HCT116 (cell line): Measurements from ENCODE around the gene COL2A1. TPM values are rescaled to one million over a fixed set of nuclear protein-coding genes. Genes with fewer than 3 reads are reported as not detected.
"Not testable (repeated sequence)": the region's sequence is repeated elsewhere in the genome, so short reads cannot be mapped to it uniquely, and the experiment has no call there.

Experiments used
- ATAC-seq: fragments of 200-7000 bp; cut with Tn5 transposase; 2 replicates; pipeline ENCODE4 v1.9.1; 2020; ENCODE audit warnings: mild to moderate bottlenecking, moderate library complexity
- BruUV-seq: library from RNA; stranded (reverse); fragments of 400-500 nt; replicated peaks from 2 replicates; lab custom pipeline; 2021; lab: Mats Ljungman, UMichigan
- CTCF ChIA-PET: fragments of 300-600 bp; sonication (Branson Sonifier 250); formaldehyde crosslinking; loops from one replicate; lab custom pipeline; 2021; ENCODE audit warnings: antibody characterized with exemption; lab: Charles Lee
- POLR2A ChIA-PET: fragments of 300-600, 350-600 bp; sonication (Branson Sonifier 250); formaldehyde crosslinking; loops from one replicate; lab custom pipeline; 2021; ENCODE audit warnings: antibody characterized with exemption; lab: Charles Lee
- RAD21 ChIA-PET, 2 experiments: fragments of 300-600 bp; sonication (Branson Sonifier 250); formaldehyde crosslinking; loops; one replicate each; lab custom pipeline; 2023; ENCODE audit warnings: low total read pairs in 2 of 2; ENCODE audit not compliant: uncharacterized antibody in 2 of 2, unreplicated experiment in 2 of 2, low non-redundant PET in 1 of 2; lab: Charles Lee
- DNase-seq: peaks from one replicate; pipeline ENCODE4 v3.0.0-alpha.2; 2010; ENCODE audit warnings: low read depth, low spot score
- H2AFZ ChIP-seq: fragments of 200-600 bp; shearing (Covaris generic), sonication (generic); 2 replicates; pipeline ENCODE4 v1.6.1; 2017; ENCODE audit warnings: low read depth, mixed run types, mixed read lengths, antibody characterized with exemption, low read length; ENCODE audit not compliant: poor library complexity, severe bottlenecking
- H3K27ac ChIP-seq: 2 replicates; pipeline ENCODE4 v1.5.1; 2012; ENCODE audit warnings: low read depth, low read length
- H3K27me3 ChIP-seq: fragments of 200-600 bp; sonication (generic); 2 replicates; pipeline ENCODE4 v1.6.1; 2016; ENCODE audit warnings: mixed run types, low read length, mixed read lengths; ENCODE audit not compliant: insufficient read depth
- H3K36me3 ChIP-seq, 2 experiments: fragments of 200-500 bp in 1 of 2; fragments of 200-600 bp in 1 of 2; sonication (Bioruptor generic) in 1 of 2; sonication (generic) in 1 of 2; 2 replicates each; pipeline versions ENCODE4 v1.5.1 to v1.6.1; 2014 to 2016; ENCODE audit warnings: low read length in 2 of 2, inconsistent platforms in 1 of 2, mixed read lengths in 1 of 2, mixed run types in 1 of 2; ENCODE audit not compliant: insufficient read depth in 2 of 2, control insufficient read depth in 1 of 2
- H3K4me1 ChIP-seq, 2 experiments: fragments of 200-600 bp in 1 of 2; sonication (generic) in 1 of 2; 2 replicates each; pipeline versions ENCODE4 v1.5.1 to v1.6.1; 2012 to 2017; ENCODE audit warnings: low read length in 2 of 2, inconsistent platforms in 1 of 2, mild to moderate bottlenecking in 1 of 2, mixed read lengths in 1 of 2, mixed run types in 1 of 2, moderate library complexity in 1 of 2; ENCODE audit not compliant: insufficient read depth in 2 of 2, control insufficient read depth in 1 of 2
- H3K4me2 ChIP-seq: fragments of 200-600 bp; sonication (generic); 2 replicates; pipeline ENCODE4 v1.6.1; 2017; ENCODE audit warnings: mixed run types, low read length, mixed read lengths
- H3K4me3 ChIP-seq, 2 experiments: fragments of 200-600 bp in 1 of 2; sonication (generic) in 1 of 2; replicated peaks in 1 of 2; 2 replicates each; pipeline ENCODE4 v1.5.1; 2011 to 2016; ENCODE audit warnings: low read length in 2 of 2, control low read depth in 1 of 2, low read depth in 1 of 2, mild to moderate bottlenecking in 1 of 2, mixed read lengths in 1 of 2, mixed run types in 1 of 2
- H3K79me2 ChIP-seq: fragments of 200-600 bp; sonication (generic); 2 replicates; pipeline ENCODE4 v1.6.1; 2017; ENCODE audit warnings: mild to moderate bottlenecking, mixed run types, low read length, moderate library complexity, mixed read lengths; ENCODE audit not compliant: insufficient read depth
- H3K9ac ChIP-seq: fragments of 200-600 bp; sonication (generic); 2 replicates; pipeline ENCODE4 v1.6.1; 2016; ENCODE audit warnings: low read length, mixed read lengths
- H3K9me2 ChIP-seq: fragments of 200-600 bp; sonication (generic), shearing (Covaris generic); 2 replicates; pipeline ENCODE4 v1.6.1; 2017; ENCODE audit warnings: mixed run types, mild to moderate bottlenecking, moderate library complexity; ENCODE audit not compliant: insufficient read depth
- H3K9me3 ChIP-seq, 2 experiments: fragments of 200-500 bp in 1 of 2; fragments of 200-600 bp in 1 of 2; sonication (Bioruptor generic) in 1 of 2; sonication (generic) in 1 of 2; 2 replicates each; pipeline ENCODE4 v1.6.1; 2014 to 2017; ENCODE audit warnings: low read length in 2 of 2, mixed read lengths in 2 of 2, inconsistent platforms in 1 of 2, low read depth in 1 of 2, mild to moderate bottlenecking in 1 of 2, mixed run types in 1 of 2, moderate library complexity in 1 of 2; ENCODE audit not compliant: control insufficient read depth in 1 of 2, insufficient read depth in 1 of 2
- H4K20me1 ChIP-seq: fragments of 200-600 bp; sonication (generic), shearing (Covaris generic); 2 replicates; pipeline ENCODE4 v1.6.1; 2017; ENCODE audit warnings: mixed run types, mild to moderate bottlenecking, moderate library complexity; ENCODE audit not compliant: insufficient read depth
- CBX3 ChIP-seq: IDR thresholded peaks from 2 replicates; pipeline ENCODE4 v1.6.1; 2012; ENCODE audit warnings: low read depth
- CEBPB ChIP-seq: IDR thresholded peaks from 2 replicates; pipeline ENCODE4 v1.6.1; 2012; ENCODE audit warnings: low read depth
- EGR1 ChIP-seq: IDR thresholded peaks from 2 replicates; pipeline ENCODE4 v1.6.1; 2012; ENCODE audit warnings: low read depth
- EZH2 ChIP-seq: fragments of 200-600 bp; sonication (generic); IDR thresholded peaks from 2 replicates; pipeline ENCODE4 v1.6.1; 2017; ENCODE audit warnings: antibody characterized with exemption, mixed run types
- FOSL1 ChIP-seq: IDR thresholded peaks from 2 replicates; pipeline ENCODE4 v1.6.1; 2012; ENCODE audit warnings: low read depth
- JUND ChIP-seq: IDR thresholded peaks from 2 replicates; pipeline ENCODE4 v1.6.1; 2012
- POLR2AphosphoS5 ChIP-seq: IDR thresholded peaks from 2 replicates; pipeline ENCODE4 v1.6.1; 2011; ENCODE audit warnings: mild to moderate bottlenecking, low read depth, low read length, moderate library complexity
- RAD21 ChIP-seq: IDR thresholded peaks from 2 replicates; pipeline ENCODE4 v1.6.1; 2012; ENCODE audit warnings: low read depth, mild to moderate bottlenecking
- SIN3A ChIP-seq: IDR thresholded peaks from 2 replicates; pipeline ENCODE4 v1.6.1; 2012; ENCODE audit warnings: low read depth
- SP1 ChIP-seq: IDR thresholded peaks from 2 replicates; pipeline ENCODE4 v1.6.1; 2012; ENCODE audit warnings: low read depth
- SRF ChIP-seq: IDR thresholded peaks from 2 replicates; pipeline ENCODE4 v1.6.1; 2012; ENCODE audit warnings: low read depth
- TCF7L2 ChIP-seq: IDR thresholded peaks from 2 replicates; pipeline ENCODE4 v1.7.0; 2011; ENCODE audit warnings: borderline replicate concordance, inconsistent platforms; ENCODE audit not compliant: insufficient read depth, insufficient read length; ENCODE audit errors: extremely low read depth
- YY1 ChIP-seq: IDR thresholded peaks from 2 replicates; pipeline ENCODE4 v1.6.1; 2011; ENCODE audit warnings: low read length, low read depth, moderate library complexity, mild to moderate bottlenecking; ENCODE audit not compliant: insufficient replicate concordance; ENCODE audit errors: extremely low read depth
- ZFX ChIP-seq: fragments of 450-650 bp; IDR thresholded peaks from 2 replicates; pipeline ENCODE4 v1.6.1; 2017
- ZNF274 ChIP-seq: fragments of 200-500 bp; sonication (Bioruptor generic); IDR thresholded peaks from 2 replicates; pipeline ENCODE4 v1.6.1; 2014; ENCODE audit warnings: mild to moderate bottlenecking, low read depth, low read length, inconsistent platforms
- intact Hi-C: fragments of 100-400 bp; cut with micrococcal nuclease; formaldehyde crosslinking; loops from 2 replicates; pipeline ENCODE4 v1.10.0; 2022
- total RNA-seq: library from RNA; stranded (reverse); gene quantifications from one replicate; pipeline ENCODE4 v1.2.1, GENCODE V29; 2021; ENCODE audit not compliant: unreplicated experiment
- TF ChIP-seq, protein P1 (sequence below): IDR thresholded peaks from 2 replicates; pipeline ENCODE4 v1.6.1; 2012
- TF ChIP-seq, protein P2 (sequence below): IDR thresholded peaks from 2 replicates; pipeline ENCODE4 v1.6.1; 2012

The COL2A1 gene
- total RNA-seq, 1 experiment from 2014 or later = 0.22 TPM

DNA sequence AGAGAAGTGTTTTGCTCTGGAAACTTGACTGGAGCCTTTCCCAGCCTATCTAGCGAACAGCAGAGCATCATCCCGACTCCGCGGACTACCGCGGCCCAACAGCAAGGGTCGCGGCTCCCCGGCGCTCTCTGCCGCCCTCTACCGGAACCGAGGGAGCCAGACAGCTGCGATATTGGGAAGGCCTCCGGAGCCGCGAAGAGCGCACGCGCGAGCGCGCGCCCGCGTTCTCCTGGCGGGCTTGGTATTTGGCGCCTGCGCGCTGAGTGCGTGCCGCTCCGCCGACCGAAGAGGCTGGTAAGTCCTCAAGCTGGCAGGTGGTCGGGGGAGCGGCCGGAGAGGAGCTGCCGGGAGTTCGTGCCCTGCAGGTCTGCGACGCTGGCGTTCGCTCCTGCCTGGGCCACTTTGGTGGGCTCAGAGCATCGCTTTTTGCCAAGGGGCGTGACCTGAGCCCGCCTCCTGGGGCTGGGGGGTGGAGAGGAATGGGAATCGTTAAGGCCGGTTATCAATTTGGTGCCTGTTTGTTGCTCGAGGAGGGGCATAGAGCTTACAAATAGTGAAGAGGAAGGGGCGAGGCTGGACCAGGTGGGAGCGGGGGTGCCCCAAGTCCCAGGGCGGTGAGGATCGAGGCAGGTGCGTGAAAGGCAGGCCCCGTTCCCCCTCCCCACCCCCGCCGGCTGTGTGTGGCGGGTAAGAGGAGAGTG lies 40.8 kb downstream of the COL2A1 start, which contains the start of gene TMEM106C (continued):
- TF ChIP-seq EGR1 (no peak), ZNF274 (no peak), FOSL1 (no peak), EZH2 (no peak), ZFX (peak; percentile 56; the same call in 1 of the 2 replicates)
- TF ChIP-seq, all 23 proteins: peak for 8

DNA sequence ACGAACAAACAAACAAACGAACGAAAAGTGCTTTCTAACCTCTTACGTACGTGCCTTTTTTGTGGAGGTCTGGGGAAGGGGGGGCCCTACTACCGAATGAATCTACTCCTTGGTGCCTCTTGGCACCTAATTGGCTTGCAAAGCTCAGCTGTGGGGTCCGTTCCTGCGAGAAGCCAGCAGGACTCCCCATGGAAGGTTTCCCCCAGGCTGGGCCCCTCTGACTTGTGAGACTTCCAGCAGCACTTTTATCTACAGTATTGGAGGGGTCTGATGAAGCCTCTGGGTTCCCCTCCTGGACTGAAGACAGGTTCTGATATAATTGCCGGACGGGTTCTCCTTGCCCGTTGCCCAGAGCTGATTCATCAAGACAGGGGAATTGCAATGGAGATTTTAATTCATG lies 42.1 kb downstream of the COL2A1 start:
- H3K36me3 ChIP-seq = peaks cover 13 to 15% of the 10 kb centered on the region in 2 experiments; a peak in 3 of 4 replicates
- H3K9me2 ChIP-seq = no peaks in the 10 kb centered on the region
- intact Hi-C loops = loop anchor here (2.0 to 5.0 kb wide), 3 partner anchors 57 to 225 kb away; partner anchors contain the start of gene VDR
- no peak for DNase-seq
- no peak overlapping the region for H3K4me3 ChIP-seq
- ChIA-PET RAD21 (no interaction called here), POLR2A (no interaction called here), CTCF (interaction anchor here (1.6 kb wide), 1 partner anchor 57 kb away, joined by 6 read pairs; the partner anchor contains the start of gene VDR)
- BruUV-seq = no TSS peak
- H3K27me3 ChIP-seq = no peaks in the 10 kb centered on the region
- TF ChIP-seq CEBPB (no peak), SP1 (no peak), POLR2AphosphoS5 (no peak), EGR1 (no peak), TCF7L2 (no peak), RAD21 (no peak), CBX3 (no peak), YY1 (no peak), SIN3A (no peak), JUND (no peak), ZNF274 (no peak), SRF (no peak), FOSL1 (no peak), EZH2 (no peak)
- TF ChIP-seq, protein P1, sequence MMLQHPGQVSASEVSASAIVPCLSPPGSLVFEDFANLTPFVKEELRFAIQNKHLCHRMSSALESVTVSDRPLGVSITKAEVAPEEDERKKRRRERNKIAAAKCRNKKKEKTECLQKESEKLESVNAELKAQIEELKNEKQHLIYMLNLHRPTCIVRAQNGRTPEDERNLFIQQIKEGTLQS = no peak
- TF ChIP-seq, protein P2, sequence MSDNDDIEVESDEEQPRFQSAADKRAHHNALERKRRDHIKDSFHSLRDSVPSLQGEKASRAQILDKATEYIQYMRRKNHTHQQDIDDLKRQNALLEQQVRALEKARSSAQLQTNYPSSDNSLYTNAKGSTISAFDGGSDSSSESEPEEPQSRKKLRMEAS = no peak
- no peak overlapping the region for H2AFZ ChIP-seq
- no peak overlapping the region for H3K4me2 ChIP-seq
- H3K4me1 ChIP-seq = peaks cover 3 to 13% of the 10 kb centered on the region in 2 experiments; a peak in 3 of 4 replicates
- no peaks in the 10 kb centered on the region for H3K79me2 ChIP-seq
- H3K9me3 ChIP-seq = no peaks in the 10 kb centered on the region
- no peak overlapping the region for H3K27ac ChIP-seq
- no peaks in the 10 kb centered on the region for H4K20me1 ChIP-seq
- no peak overlapping the region for H3K9ac ChIP-seq
- no peak for ATAC-seq

DNA sequence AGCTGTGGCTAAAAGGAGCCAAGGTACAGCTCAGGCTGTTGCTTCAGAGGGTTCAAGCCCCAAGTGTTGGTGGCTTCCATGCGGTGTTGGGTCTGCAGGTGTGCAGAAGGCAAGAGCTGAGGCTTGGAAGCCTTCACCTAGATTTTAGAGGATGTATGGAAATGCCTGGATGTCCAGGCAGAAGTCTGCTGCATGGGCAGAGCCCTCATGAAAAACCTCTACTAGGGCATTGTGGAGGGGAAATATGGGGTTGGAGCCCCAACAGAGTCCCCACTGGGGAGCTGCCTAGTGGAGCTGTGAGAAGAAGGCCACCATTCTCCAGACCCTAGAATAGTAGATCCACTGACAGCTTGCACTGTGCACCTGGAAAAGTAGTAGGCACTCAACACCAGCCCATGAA lies 46.6 kb downstream of the COL2A1 start:
- intact Hi-C loops, H3K27me3 ChIP-seq, H2AFZ ChIP-seq, POLR2A ChIA-PET, DNase-seq, H3K9me3 ChIP-seq, RAD21 ChIA-PET, H4K20me1 ChIP-seq, H3K4me2 ChIP-seq, H3K79me2 ChIP-seq, H3K9me2 ChIP-seq, ATAC-seq, H3K36me3 ChIP-seq, H3K9ac ChIP-seq, H3K27ac ChIP-seq, H3K4me3 ChIP-seq, BruUV-seq: not testable (repeated sequence)
- H3K4me1 ChIP-seq = peaks cover 8 to 16% of the 10 kb centered on the region in 2 experiments; a peak in 3 of 4 replicates
- CTCF ChIA-PET = interaction anchor here (1.2 kb wide), 1 partner anchor 8 kb away, joined by 3 read pairs; no protein-coding TSS in a partner anchor
